HCT116 (cell line): Measurements from ENCODE around the gene PTGDS. TPM values are rescaled to one million over a fixed set of nuclear protein-coding genes. Genes with fewer than 3 reads are reported as not detected.

Experiments
- ATAC-seq: fragments of 200-7000 bp; cut with Tn5 transposase; 2 replicates; pipeline ENCODE4 v1.9.1; 2020; ENCODE audit warnings: mild to moderate bottlenecking, moderate library complexity
- BruUV-seq: library from RNA; stranded (reverse); fragments of 400-500 nt; replicated peaks from 2 replicates; lab custom pipeline; 2021; lab: Mats Ljungman, UMichigan
- CTCF ChIA-PET: fragments of 300-600 bp; sonication (Branson Sonifier 250); formaldehyde crosslinking; loops from one replicate; lab custom pipeline; 2021; ENCODE audit warnings: antibody characterized with exemption; lab: Charles Lee
- POLR2A ChIA-PET: fragments of 300-600, 350-600 bp; sonication (Branson Sonifier 250); formaldehyde crosslinking; loops from one replicate; lab custom pipeline; 2021; ENCODE audit warnings: antibody characterized with exemption; lab: Charles Lee
- RAD21 ChIA-PET, 2 experiments: fragments of 300-600 bp; sonication (Branson Sonifier 250); formaldehyde crosslinking; loops; one replicate each; lab custom pipeline; 2023; ENCODE audit warnings: low total read pairs in 2 of 2; ENCODE audit not compliant: uncharacterized antibody in 2 of 2, unreplicated experiment in 2 of 2, low non-redundant PET in 1 of 2; lab: Charles Lee
- DNase-seq: peaks from one replicate; pipeline ENCODE4 v3.0.0-alpha.2; 2010; ENCODE audit warnings: low read depth, low spot score
- H2AFZ ChIP-seq: fragments of 200-600 bp; shearing (Covaris generic), sonication (generic); 2 replicates; pipeline ENCODE4 v1.6.1; 2017; ENCODE audit warnings: low read depth, mixed run types, mixed read lengths, antibody characterized with exemption, low read length; ENCODE audit not compliant: poor library complexity, severe bottlenecking
- H3K27ac ChIP-seq: 2 replicates; pipeline ENCODE4 v1.5.1; 2012; ENCODE audit warnings: low read depth, low read length
- H3K27me3 ChIP-seq: fragments of 200-600 bp; sonication (generic); 2 replicates; pipeline ENCODE4 v1.6.1; 2016; ENCODE audit warnings: mixed run types, low read length, mixed read lengths; ENCODE audit not compliant: insufficient read depth
- H3K36me3 ChIP-seq, 2 experiments: fragments of 200-500 bp in 1 of 2; fragments of 200-600 bp in 1 of 2; sonication (Bioruptor generic) in 1 of 2; sonication (generic) in 1 of 2; 2 replicates each; pipeline versions ENCODE4 v1.5.1 to v1.6.1; 2014 to 2016; ENCODE audit warnings: low read length in 2 of 2, inconsistent platforms in 1 of 2, mixed read lengths in 1 of 2, mixed run types in 1 of 2; ENCODE audit not compliant: insufficient read depth in 2 of 2, control insufficient read depth in 1 of 2
- H3K4me1 ChIP-seq, 2 experiments: fragments of 200-600 bp in 1 of 2; sonication (generic) in 1 of 2; 2 replicates each; pipeline versions ENCODE4 v1.5.1 to v1.6.1; 2012 to 2017; ENCODE audit warnings: low read length in 2 of 2, inconsistent platforms in 1 of 2, mild to moderate bottlenecking in 1 of 2, mixed read lengths in 1 of 2, mixed run types in 1 of 2, moderate library complexity in 1 of 2; ENCODE audit not compliant: insufficient read depth in 2 of 2, control insufficient read depth in 1 of 2
- H3K4me2 ChIP-seq: fragments of 200-600 bp; sonication (generic); 2 replicates; pipeline ENCODE4 v1.6.1; 2017; ENCODE audit warnings: mixed run types, low read length, mixed read lengths
- H3K4me3 ChIP-seq, 2 experiments: fragments of 200-600 bp in 1 of 2; sonication (generic) in 1 of 2; replicated peaks in 1 of 2; 2 replicates each; pipeline ENCODE4 v1.5.1; 2011 to 2016; ENCODE audit warnings: low read length in 2 of 2, control low read depth in 1 of 2, low read depth in 1 of 2, mild to moderate bottlenecking in 1 of 2, mixed read lengths in 1 of 2, mixed run types in 1 of 2
- H3K79me2 ChIP-seq: fragments of 200-600 bp; sonication (generic); 2 replicates; pipeline ENCODE4 v1.6.1; 2017; ENCODE audit warnings: mild to moderate bottlenecking, mixed run types, low read length, moderate library complexity, mixed read lengths; ENCODE audit not compliant: insufficient read depth
- H3K9ac ChIP-seq: fragments of 200-600 bp; sonication (generic); 2 replicates; pipeline ENCODE4 v1.6.1; 2016; ENCODE audit warnings: low read length, mixed read lengths
- H3K9me2 ChIP-seq: fragments of 200-600 bp; sonication (generic), shearing (Covaris generic); 2 replicates; pipeline ENCODE4 v1.6.1; 2017; ENCODE audit warnings: mixed run types, mild to moderate bottlenecking, moderate library complexity; ENCODE audit not compliant: insufficient read depth
- H3K9me3 ChIP-seq, 2 experiments: fragments of 200-500 bp in 1 of 2; fragments of 200-600 bp in 1 of 2; sonication (Bioruptor generic) in 1 of 2; sonication (generic) in 1 of 2; 2 replicates each; pipeline ENCODE4 v1.6.1; 2014 to 2017; ENCODE audit warnings: low read length in 2 of 2, mixed read lengths in 2 of 2, inconsistent platforms in 1 of 2, low read depth in 1 of 2, mild to moderate bottlenecking in 1 of 2, mixed run types in 1 of 2, moderate library complexity in 1 of 2; ENCODE audit not compliant: control insufficient read depth in 1 of 2, insufficient read depth in 1 of 2
- H4K20me1 ChIP-seq: fragments of 200-600 bp; sonication (generic), shearing (Covaris generic); 2 replicates; pipeline ENCODE4 v1.6.1; 2017; ENCODE audit warnings: mixed run types, mild to moderate bottlenecking, moderate library complexity; ENCODE audit not compliant: insufficient read depth
- ATF3 ChIP-seq: IDR thresholded peaks from 2 replicates; pipeline ENCODE4 v1.6.1; 2012
- CEBPB ChIP-seq: IDR thresholded peaks from 2 replicates; pipeline ENCODE4 v1.6.1; 2012; ENCODE audit warnings: low read depth
- EGR1 ChIP-seq: IDR thresholded peaks from 2 replicates; pipeline ENCODE4 v1.6.1; 2012; ENCODE audit warnings: low read depth
- ELF1 ChIP-seq: IDR thresholded peaks from 2 replicates; pipeline ENCODE4 v1.6.1; 2012; ENCODE audit warnings: low read depth, borderline replicate concordance
- EZH2phosphoT487 ChIP-seq: fragments of 200-600 bp; IDR thresholded peaks from 2 replicates; pipeline ENCODE4 v1.6.1; 2018; ENCODE audit warnings: antibody characterized with exemption, borderline replicate concordance
- SIN3A ChIP-seq: IDR thresholded peaks from 2 replicates; pipeline ENCODE4 v1.6.1; 2012; ENCODE audit warnings: low read depth
- ZBTB33 ChIP-seq: IDR thresholded peaks from 2 replicates; pipeline ENCODE4 v1.6.1; 2011; ENCODE audit warnings: mild to moderate bottlenecking, low read length, moderate library complexity; ENCODE audit not compliant: insufficient replicate concordance; ENCODE audit errors: extremely low read depth
- ZFX ChIP-seq: fragments of 450-650 bp; IDR thresholded peaks from 2 replicates; pipeline ENCODE4 v1.6.1; 2017
- intact Hi-C: fragments of 100-400 bp; cut with micrococcal nuclease; formaldehyde crosslinking; loops from 2 replicates; pipeline ENCODE4 v1.10.0; 2022
- total RNA-seq: library from RNA; stranded (reverse); gene quantifications from one replicate; pipeline ENCODE4 v1.2.1, GENCODE V29; 2021; ENCODE audit not compliant: unreplicated experiment

The PTGDS gene
- total RNA-seq, 1 experiment from 2014 or later = 3.1 TPM

GRCh38 chr9:137022662-137023008 is 45.3 kb downstream of the PTGDS start:
- ATAC-seq = no peak; the same call in 1 of the 2 replicates
- Histone ChIP-seq H3K27me3 (no peaks in the 10 kb centered on the region), H3K9me2 (no peaks in the 10 kb centered on the region), H3K4me2 (peak overlapping the region; percentile 58), H3K36me3 (peaks cover 0 to 8% of the 10 kb centered on the region in 2 experiments; a peak in 2 of 4 replicates), H3K4me3 (no peak overlapping the region), H3K9me3 (no peaks in the 10 kb centered on the region), H2AFZ (no peak overlapping the region), H3K79me2 (peaks cover 31% of the 10 kb centered on the region), H3K4me1 (peaks cover 28 to 40% of the 10 kb centered on the region in 2 experiments; a peak in 3 of 4 replicates), H4K20me1 (no peaks in the 10 kb centered on the region), H3K27ac (peak overlapping the region; percentile 63), H3K9ac (peak overlapping the region; percentile 38)
- BruUV-seq = no TSS peak
- ChIA-PET POLR2A (no interaction called here), CTCF (interaction anchor here (0.6 to 1.8 kb wide), 3 partner anchors 12 to 44 kb away, joined by 4 to 14 read pairs (median 6); partner anchors contain the start of gene NPDC1), RAD21 (no interaction called here)
- intact Hi-C loops = no loop called here
- no peak for DNase-seq
- TF ChIP-seq CEBPB = no peak
- no peak for TF ChIP-seq ZFX
- TF ChIP-seq SIN3A = no peak
- TF ChIP-seq ATF3 = no peak

GRCh38 chr9:137023157-137023556 is 45.9 kb downstream of the PTGDS start:
- Histone ChIP-seq H3K4me1 (peaks cover 28 to 40% of the 10 kb centered on the region in 2 experiments; a peak in 3 of 4 replicates), H3K4me3 (no peak overlapping the region), H4K20me1 (no peaks in the 10 kb centered on the region), H3K79me2 (peaks cover 31% of the 10 kb centered on the region), H3K27me3 (no peaks in the 10 kb centered on the region), H3K36me3 (peaks cover 0 to 3% of the 10 kb centered on the region in 2 experiments; a peak in 1 of 4 replicates), H3K9me3 (no peaks in the 10 kb centered on the region), H2AFZ (no peak overlapping the region), H3K9ac (no peak overlapping the region), H3K9me2 (no peaks in the 10 kb centered on the region), H3K4me2 (no peak overlapping the region), H3K27ac (peak overlapping the region; percentile 47; the same call in 1 of the 2 replicates)
- intact Hi-C loops = no loop called here
- TF ChIP-seq EGR1 = no peak
- no peak for TF ChIP-seq ELF1
- no peak for TF ChIP-seq ZBTB33
- TF ChIP-seq ATF3 = no peak
- TF ChIP-seq EZH2phosphoT487 = no peak
- CTCF ChIA-PET = interaction anchor here (1.8 kb wide), 1 partner anchor 12 kb away, joined by 14 read pairs; no protein-coding TSS in a partner anchor
- DNase-seq (no peak), ATAC-seq (no peak)
- POLR2A ChIA-PET = no interaction called here
- BruUV-seq = no TSS peak
- RAD21 ChIA-PET = interaction anchor here in 1 of 2 experiments (0.6 kb wide), 1 partner anchor 140 kb away, joined by 3 read pairs; no protein-coding TSS in a partner anchor
